PFSK-1 (cell line): ENCODE data around the gene LRP2.

Source experiments
- POLR2AphosphoS5 ChIP-seq: IDR thresholded peaks from 2 replicates; pipeline ENCODE4 v1.6.1; 2012; ENCODE audit warnings: low read depth, mild to moderate bottlenecking, control low read depth, low read length, moderate library complexity
- SIN3A ChIP-seq: IDR thresholded peaks from 2 replicates; pipeline ENCODE4 v1.6.1; 2012; ENCODE audit warnings: mild to moderate bottlenecking, low read length, moderate library complexity, borderline replicate concordance; ENCODE audit not compliant: insufficient read depth

DNA sequence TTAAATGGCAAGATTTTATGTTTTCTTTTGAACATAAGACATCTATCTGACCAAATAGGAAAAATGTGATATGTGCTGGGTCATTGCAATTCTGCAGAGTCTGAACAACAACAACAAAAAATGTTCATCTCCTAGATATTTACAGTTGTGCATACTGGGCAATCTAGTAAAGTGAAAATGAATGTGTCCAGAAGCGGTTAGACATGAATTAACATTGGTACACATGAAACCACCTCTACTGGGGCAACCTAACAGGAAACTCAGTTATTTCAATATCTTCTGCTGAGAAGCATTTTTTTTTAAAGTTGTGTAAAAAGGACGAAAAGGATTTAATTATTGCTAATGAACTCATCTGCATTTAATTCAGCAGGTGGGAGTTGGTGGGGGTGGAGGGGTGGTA, 216.1 kb downstream of the LRP2 start:
- TF ChIP-seq POLR2AphosphoS5 (no peak), SIN3A (no peak)
